Activated CD8-positive, alpha-beta memory T cell treated with anti-CD3 and anti-CD28 coated beads for 24 hours (primary cell): ENCODE measurements around the gene KCNQ2.

Experiments
- DNase-seq: peaks from one replicate; pipeline ENCODE4 v3.0.0-alpha.2; 2020

KCNQ2 gene

DNA sequence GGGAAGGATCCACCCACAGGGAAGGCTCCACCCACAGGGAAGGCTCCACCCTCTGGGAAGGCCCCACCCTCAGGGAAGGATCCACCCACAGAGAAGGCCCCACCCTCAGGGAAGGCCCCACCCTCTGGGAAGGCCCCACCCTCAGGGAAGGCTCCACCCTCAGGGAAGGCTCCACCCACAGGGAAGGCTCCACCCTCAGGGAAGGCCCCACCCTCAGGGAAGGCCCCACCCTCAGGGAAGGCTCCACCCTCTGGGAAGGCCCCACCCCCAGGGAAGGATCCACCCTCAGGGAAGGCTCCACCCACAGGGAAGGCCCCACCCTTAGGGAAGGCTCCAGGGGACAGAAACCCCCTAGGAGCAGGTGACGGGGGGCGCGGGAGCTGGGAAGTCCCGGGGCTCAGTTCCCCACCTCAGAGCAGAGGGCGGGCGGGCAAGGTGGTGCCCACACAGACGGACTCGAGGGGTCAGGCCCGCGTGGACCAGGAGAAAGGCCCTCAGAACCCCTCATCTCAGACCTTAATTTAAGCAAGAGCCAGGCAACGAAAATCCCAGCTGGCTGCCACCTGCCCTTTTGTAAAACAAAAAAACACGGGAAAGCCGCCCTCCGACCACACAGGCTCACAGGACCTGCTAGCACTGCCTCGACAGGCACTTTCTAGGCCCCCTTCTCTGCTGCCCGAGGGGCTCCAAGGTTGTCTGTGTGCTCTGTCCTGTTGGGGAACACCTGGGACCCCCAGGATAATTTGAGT lies 39.7 kb downstream of the KCNQ2 start:
- DNase-seq, result no peak

GRCh38 chr20:63431944-63432343 lies 40.5 kb downstream of the KCNQ2 start:
- no peak for DNase-seq

DNA sequence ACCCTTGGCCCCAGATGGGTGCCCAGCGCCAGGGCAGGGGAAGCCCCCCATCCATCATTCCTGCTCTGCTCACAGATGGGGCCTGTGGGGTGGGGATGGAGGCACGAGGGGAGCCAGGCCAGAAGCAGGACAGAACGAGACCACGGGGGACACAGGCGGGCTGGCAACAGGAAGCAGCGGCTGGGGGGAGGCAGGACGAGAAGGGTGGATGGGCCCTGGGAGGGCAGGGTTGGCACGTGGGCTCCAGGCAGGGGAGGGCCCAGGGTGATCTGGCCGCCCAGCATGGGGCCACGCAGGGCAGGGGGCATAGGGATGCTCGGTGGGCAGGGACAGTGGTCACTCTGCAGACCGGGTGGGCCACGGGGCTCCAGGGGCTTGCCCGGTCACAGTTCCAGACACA lies 41.6 kb downstream of the KCNQ2 start:
- DNase-seq, result no peak

DNA sequence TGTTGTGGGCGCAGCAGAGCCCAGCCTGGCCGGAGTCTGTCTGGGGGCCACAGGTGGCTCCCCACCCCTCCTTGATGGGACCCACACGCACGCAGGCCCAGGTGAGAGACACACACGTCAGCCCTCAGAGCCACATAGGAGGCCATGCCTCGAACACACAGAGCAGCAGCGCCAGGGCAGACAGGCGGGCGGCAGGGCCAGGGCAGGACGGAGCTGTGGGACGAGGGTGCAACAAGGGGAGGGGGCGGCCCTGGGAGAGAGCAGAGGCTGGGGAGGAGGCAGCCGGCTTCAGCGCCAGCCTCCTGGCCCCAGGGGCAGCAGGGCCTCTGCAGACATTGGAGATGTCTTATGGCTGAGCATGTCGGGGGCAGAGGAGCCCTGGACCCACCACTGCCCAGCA lies 42.5 kb downstream of the KCNQ2 start:
- no peak for DNase-seq

- DNase-seq, result no peak
These were observed 43.4 kb downstream of the KCNQ2 start for GRCh38 chr20:63428906-63429575.

DNA sequence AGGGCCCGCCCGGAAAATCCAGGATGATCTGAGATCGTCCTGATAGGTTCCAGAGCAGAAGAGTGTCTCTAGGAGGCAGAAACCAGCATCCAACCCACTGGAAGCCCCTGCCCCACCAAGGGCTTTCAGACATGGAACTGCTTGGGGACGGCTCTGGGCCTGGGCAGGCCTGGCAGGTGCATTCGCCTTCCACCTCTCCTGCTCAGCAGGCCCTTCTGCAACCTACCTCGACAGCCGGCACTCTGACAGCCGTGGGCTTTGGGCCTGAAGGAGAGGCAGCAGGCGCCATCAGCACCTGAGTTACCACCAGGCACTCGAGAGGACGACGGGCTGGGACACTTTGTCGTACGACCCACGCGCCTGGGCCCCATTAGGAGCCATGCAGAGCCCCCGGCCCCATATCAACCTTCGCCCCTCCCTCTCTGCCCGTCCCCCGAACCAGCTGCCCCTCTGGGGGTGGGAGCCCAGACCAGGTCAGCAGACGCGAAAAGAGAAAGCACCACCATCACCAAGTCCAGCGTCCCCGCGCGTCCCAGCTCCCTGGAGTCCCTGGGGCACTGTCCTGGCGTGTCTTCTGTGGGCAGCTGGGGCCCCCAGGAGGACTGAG lies 44.6 kb downstream of the KCNQ2 start:
- no peak for DNase-seq

- no peak for DNase-seq
These were observed 45.2 kb downstream of the KCNQ2 start for GRCh38 chr20:63427206-63427605.

DNA sequence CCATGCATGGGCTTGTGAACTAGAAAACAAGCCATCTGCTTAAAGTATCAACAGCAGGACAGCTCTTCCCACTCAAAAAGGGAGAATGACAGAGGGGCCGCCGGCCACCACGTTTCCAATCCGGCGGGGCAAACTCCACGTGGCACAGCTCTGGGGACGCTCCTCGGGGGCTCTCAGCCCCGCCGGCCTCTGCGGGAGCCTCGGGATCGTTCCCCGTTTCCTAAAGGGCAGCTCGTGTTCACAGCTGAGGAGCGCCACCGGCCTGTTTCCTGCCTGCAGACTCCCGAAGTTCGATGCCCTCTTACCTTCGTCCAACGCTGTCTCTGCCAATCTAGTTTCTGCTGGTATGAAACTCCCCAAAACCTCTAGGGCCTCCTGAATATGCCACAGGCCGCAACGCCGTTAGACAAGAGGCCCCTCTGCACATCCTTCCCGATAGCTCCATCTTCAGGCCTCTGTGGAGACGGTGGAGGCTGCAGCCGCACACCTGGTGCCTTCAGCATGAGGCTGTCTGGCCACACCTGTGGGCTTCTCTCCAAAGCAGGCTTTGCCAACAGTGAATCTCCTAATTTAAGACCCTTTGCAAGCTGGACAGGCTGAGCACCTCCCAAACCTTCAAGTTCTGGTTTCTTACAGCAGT lies 46.5 kb downstream of the KCNQ2 start:
- DNase-seq, result no peak

DNA sequence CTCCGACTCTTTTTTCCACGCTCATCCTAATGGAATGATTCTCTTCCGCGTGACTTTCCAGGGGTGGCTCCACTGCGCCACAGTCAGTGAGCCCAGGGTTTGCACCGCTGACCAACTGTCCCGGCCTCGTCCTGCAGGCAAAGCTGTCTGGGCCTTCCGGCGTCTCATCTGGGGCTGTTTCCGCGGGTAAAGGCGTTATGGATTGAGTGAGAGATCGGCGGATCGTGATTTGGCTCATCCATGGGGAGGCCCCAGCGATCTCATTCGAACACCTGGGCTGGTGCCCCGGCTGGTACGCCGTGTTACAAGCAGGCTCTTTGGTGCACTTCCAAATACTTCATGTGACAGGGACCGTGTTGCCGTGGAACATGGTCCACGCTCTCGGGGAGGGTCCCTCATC lies 47.8 kb downstream of the KCNQ2 start:
- no peak for DNase-seq

DNA sequence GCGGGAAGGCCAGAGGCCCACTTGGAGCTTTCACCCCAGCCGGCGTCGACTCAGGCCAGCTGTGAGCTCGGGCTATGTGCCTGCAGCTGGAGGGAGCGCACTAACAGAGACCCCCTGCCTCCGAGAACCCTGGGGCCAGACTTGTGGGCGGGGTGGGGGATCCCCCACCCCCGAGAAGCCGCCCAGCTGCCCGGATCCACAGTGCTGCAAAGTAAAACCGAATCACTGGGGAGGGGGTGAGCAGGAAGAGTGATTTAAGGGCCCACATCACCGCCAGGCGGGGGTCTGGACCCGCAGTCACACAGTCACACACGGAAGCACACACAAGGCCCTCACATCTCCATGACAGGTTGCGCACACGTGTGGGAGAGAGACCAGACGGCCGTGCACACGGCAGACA lies 48.7 kb downstream of the KCNQ2 start:
- no peak for DNase-seq

GRCh38 chr20:63422653-63423052 lies 49.8 kb downstream of the KCNQ2 start:
- DNase-seq, result no peak

GRCh38 chr20:63421913-63422312 lies 50.5 kb downstream of the KCNQ2 start:
- no peak for DNase-seq

GRCh38 chr20:63421094-63421692 lies 51.3 kb downstream of the KCNQ2 start:
- no peak for DNase-seq

- DNase-seq, result no peak
These were observed 51.9 kb downstream of the KCNQ2 start for GRCh38 chr20:63420359-63421093.

DNA sequence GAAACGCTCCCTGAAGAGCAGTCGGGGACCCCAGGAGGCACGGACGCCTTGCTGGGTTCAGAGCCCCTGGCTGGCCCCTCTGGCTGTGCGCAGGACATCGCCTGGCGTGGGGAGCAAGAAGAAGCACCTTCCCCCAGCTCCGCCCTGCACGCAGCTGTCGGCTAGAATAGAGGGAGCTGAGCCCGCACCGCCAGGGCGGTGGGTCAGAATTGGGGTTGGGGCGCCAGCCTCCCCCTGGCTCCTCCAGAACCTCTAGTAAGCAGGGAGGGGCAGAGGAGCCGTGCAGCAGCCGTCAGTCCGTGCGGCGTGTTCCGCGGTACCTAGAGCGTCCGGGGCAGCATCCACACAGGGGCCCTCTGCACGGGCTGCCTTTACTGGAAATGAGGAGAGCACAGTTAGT lies 53.2 kb downstream of the KCNQ2 start:
- DNase-seq, result no peak

DNA sequence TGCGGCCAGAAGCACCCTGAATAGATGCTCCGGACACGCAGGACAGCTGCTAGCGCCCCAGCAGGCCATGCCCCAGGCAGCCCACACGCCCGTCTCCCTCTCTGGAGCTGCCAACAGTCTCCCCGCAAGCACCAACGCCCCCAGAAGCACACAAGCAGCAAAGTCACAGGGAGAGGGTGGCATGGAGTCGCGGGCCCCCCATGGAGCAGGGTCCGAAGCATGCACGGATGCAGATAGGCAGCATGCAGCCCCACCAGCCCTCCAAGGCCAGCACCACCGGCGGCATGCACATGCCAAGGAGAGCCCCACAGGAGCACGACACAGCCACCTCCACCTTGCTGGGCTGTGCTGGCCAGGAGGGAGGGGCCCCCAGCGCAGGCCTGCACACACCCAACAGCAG lies 53.8 kb downstream of the KCNQ2 start:
- DNase-seq, result no peak

GRCh38 chr20:63417738-63418120 lies 54.7 kb downstream of the KCNQ2 start:
- DNase-seq, result no peak

DNA sequence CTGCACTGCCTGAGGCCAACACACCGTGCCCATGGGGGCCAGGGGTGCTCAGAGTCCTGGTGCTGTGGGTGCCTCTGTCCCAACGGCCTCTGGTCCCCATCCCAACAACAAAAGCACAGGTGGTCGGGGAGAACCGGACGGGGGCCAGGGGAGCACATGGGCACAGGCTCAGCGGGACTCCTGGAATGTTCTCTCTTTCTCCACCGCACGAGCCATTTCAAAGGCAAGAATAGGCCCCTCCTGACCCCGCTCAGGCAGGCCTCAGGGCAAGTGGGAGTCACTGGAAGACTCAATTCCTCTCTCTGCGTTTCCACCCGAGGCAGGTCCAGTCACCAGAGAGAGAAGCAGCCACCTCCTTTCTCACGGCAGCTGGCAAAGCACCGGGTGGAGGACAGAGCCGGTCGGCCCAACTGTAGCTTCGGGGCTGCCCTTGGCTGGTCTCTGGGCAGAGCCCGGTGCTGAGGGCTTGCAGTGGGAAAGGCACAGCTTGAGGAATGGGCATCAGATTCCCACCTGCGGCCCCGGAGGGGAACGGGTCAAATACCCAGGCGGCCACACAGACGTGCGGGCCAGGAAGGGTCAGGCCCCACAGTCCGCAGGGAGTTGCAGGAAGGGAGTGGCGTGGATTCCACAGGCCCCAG lies 55.2 kb downstream of the KCNQ2 start:
- no peak for DNase-seq

DNA sequence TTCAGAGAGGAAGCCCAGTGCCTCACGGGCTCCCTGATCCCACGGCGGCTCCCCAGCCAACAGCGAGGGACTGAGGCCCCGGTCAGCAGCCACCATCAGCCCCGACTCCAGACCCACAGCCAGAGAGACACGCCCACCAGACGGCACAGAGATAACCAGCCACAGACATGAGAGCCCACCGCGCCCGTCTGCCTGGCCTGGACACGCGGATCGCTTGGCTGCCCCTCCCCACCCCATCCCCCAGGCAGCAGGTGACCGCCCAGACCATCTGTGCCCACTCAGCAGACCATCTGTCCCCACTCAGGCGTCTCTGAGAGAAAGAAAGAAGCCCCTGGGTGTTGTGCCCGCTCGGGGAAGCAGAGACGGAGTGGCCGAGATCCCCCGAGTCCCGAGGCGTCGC lies 55.8 kb downstream of the KCNQ2 start:
- DNase-seq, result no peak

- DNase-seq, result no peak
These were observed 56.6 kb downstream of the KCNQ2 start for GRCh38 chr20:63415647-63416391.

GRCh38 chr20:63414720-63415430 lies 57.6 kb downstream of the KCNQ2 start:
- DNase-seq, result no peak
